HG02571 (cell line): ENCODE results near the gene PRMT9.
A peak's percentile ranks its signal among the peaks of the same experiment; 100 is the strongest.

Experiments used
- ATAC-seq: cut with Tn5 transposase; IDR thresholded peaks from one replicate; pipeline ENCODE4 v1.9.1; 2021; ENCODE audit warnings: mild to moderate bottlenecking, moderate library complexity; ENCODE audit not compliant: unreplicated experiment

Gene PRMT9

DNA sequence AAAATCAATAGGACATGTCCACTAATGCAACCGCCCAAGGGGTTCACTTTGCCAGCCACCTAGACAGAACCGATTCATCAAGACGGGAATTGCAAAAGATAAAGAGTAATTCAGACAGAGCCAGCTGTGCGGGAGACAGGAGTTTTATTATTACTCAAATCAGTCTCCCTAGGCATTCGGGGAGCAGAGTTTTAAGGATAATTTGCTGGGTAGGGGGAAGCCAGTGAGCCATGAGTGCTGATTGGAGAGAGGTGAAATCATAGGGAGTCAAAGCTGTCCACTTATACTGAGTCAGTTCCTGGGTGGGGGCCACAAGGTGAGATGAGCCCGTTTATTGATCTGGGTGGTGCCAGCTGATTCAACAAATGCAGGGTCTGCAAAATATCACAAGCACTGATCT lies 58.2 kb downstream of the PRMT9 start:
- ATAC-seq = no peak

DNA sequence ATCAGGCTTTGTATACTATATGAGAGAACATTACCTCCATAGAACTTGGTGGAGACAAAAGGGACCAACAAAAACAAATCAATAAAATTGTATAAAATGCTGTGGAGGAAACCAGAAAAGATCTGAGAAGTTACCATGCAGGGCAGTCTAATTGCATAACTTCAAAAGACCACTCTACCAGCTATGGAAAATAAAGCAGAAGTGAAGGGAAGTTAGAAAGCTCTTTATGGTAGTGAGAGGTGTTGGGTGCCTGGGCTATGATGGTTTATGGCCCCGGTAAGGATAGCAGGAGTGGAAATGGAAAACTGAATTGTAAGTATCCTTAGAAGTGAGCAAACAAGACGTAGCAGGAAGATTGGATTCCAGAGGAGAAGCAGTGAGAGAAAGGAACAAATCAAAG lies 63.6 kb downstream of the PRMT9 start:
- ATAC-seq = no peak

DNA sequence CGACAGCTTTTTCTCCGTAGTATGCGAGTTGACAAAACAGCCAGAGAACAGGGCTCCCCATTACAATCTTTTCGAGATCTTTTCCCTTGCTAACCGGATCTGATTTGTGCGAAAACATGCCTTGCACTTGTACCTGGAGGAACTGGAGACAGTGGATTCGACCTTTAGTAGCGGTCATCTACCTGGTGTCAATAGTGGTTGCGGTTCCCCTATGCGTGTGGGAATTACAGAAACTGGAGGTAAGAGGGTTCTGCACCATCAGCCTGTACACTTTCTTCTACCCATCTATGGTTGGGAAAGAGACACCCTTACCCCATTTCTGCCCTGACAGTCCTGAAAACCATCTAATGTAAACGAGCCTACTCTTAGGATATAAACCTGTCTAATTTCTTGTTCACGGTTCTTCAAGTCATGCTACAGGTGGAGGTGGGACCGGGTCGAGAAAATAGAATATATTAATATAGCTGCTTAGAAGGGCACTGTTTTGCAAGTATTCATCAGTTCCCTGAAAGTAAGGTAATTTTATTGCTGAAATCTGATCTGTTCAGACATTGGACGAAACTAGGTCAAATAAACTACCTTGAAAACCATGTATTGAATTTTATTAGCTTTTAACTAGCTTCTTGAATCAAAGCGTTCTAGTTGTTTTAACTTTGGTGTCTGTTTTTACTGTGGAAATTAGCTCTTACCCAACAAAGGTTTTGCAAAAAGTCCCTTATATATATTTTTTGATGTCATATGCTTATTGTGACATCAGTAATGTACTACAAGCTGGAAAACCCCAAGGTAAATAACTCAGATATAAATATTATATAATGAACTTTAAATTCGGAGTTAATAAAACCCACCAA lies 65.9 kb downstream of the PRMT9 start:
- ATAC-seq = peak; percentile 10

DNA sequence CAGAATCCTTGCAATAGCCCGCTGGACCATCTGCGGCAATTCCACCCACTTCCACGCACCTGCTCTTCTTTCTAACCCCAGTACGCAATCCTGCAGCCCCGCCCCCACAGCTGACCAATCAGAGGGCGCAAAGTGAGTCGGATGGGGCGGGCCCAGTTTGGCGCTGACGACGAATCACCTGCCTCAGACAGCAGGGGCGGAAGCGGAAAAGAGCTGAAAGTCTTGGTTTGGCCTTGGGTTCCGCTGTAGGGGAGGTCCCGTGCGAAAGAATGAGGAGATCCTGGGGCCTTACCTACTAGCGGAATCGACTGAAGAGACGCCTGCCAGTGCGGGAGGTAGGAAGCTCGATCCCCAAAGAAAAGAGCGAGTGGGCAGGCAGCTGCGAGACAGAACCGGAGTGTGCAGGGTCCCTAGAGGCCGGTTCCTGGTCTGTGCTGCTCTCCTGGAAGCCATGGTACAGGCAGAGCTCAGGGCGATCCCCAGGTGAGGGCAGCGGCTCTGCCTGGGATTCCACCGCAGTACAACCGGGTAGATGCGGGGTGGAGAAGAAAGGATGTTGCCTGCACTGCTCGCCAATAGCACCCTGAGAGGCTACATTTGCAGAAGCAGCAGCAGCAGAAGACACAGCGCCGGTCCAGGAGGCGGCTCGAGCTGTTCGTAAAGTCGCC lies 66.7 kb downstream of the PRMT9 start, which contains the start of gene TMEM184C:
TMEM184C (plus strand) TSS at position 225 of the 668 bp plus-strand sequence. CDS start 560 bp downstream, outside the sequence.
- ATAC-seq = peak; percentile 100

DNA sequence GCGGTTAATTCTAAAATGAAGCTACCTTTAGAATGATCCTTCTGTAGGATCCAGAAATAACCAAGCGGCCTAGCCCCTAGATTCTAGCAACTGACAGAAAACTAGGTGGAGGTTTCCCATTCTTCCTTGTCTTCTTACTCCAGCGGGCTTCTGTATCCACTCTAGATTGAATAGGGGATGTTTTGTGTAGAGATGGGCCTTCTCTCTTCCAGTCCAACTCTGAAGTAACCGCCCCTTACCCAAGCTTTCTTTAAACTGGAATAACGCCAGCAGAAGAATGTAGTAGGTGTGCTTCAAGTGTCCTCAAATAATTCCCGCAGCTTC lies 67.2 kb downstream of the PRMT9 start:
- peak; percentile 5 for ATAC-seq

DNA sequence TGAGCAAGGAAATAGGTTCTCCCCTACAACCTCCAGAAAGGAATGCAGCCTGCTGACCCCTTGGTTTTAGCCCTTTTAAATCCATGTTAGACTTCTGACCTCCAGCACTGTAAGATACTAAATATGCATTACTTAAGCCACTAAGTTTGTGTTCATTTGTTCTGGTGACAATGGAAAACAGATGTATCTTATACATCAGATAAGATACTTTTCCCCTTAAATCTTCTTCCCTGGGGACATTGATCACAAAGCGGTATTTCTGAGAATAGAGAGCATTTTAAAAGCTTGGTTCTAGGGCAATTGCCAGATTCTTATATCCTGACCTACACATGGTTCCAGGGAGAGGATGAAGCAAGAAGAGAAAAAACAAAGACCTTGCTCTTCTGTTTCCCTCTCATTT lies 73.3 kb downstream of the PRMT9 start:
- no peak for ATAC-seq

DNA sequence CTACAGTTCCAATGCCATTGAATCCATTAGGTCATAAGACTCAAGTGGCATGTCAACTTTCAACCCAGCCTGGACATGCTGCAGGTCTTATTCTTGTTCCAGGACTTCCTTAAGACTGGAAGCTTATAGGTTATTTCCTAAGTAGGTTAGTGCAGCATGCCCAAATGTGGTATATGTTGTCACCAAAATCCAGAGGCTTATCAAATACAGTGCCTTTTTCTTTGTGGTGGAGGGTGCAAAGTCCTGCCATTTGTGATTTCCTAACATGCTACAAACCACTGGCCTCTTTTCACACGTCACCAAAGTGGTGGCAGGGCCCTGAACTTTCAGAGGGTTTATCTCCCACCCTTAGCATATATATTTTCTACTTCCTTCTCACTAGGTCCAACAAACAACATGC lies 76.5 kb downstream of the PRMT9 start:
- no peak for ATAC-seq

DNA sequence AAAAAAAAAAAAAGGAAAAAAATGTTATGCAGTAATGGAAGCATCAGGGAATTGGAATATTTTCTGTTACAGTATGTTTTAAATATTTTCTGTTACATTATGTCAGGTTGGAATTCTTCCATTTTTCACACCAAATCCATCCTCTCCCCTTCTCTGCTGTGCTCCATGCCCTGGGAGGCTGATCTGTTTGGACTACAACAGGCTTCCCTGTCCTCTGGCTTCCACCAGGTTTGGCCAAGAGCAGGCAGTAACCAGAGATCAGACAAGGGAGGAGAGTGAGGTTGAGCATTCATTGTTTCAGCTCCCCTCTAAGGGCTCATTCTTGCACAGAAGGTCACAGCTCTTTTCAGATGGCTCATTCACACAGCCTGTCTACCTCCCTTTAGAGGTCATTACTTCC lies 78.5 kb downstream of the PRMT9 start:
- no peak for ATAC-seq

DNA sequence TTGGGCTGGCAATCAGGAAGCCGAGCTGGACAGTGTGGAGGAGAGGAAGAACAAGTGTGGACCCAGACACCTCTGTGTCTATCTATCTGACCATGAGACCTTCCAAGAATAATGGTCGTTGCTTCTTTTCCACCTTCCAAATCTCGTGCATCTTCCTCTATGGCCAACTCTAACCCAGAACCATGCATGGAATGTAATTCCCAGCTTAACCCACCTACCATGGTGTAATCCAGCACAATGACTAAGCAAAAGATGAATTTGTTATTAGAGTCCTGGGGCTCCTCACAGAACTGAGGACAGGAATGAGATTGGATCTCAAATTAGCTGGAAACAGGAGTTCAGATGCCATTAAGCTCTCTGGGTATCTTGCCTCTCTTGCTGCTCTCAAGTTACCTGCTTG lies 84.2 kb downstream of the PRMT9 start:
- no peak for ATAC-seq

DNA sequence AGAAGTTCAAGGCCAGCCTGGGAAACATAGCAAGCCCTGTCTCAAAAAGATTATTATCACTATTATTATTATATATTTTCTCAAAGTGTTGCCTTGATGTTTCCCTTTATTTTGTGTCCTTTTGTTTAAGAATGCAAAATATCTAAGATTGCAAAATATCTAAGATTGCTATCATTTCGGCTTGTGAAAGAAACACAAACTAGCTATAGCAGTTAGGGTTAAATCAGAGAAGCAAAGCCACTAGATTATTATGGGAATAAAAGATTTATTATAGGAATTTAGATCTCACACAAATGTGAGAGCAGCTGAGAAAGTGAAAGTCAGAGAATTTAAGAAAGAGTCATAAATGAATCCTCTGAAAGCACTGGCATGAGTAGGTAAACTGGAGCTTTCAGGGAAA lies 84.8 kb downstream of the PRMT9 start:
- no peak for ATAC-seq

DNA sequence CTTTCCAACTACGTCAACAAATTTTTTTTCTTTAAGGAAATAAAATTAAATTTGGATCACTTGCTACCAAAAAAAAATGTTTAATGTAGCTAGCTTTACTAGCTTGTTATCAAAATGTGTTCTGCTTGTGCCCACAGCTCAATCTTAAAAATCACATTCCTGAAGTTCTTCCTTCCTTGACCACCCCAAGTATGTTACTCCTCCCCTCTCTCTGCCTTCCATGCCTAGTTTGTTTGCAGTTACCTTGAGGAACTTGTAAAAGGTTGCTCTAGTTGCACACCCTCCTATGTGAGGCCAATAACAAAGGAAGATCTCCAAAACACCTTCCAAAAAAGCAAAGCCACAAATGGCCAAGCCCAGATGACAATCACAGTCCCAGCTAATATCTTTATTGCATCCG lies 86.4 kb downstream of the PRMT9 start:
- no peak for ATAC-seq

DNA sequence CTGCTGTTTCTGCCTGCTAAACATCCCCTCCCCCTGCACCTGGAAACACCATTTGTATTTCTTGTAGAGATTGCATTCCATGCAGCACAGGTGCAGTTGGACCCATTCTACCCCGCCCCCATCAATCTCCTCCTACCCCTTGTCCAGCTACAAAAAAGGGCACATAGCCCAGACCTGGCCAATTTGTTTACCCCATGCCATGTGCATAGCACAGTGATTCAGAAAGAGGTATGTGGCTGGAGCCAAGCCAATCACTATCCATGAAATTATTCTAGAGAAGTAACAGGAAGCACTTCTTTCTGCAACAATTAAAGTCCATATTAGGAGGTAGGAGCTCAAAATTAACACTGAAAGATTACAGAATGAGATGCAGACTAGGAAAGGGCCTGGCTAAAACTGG lies 87.0 kb downstream of the PRMT9 start:
- ATAC-seq = no peak

DNA sequence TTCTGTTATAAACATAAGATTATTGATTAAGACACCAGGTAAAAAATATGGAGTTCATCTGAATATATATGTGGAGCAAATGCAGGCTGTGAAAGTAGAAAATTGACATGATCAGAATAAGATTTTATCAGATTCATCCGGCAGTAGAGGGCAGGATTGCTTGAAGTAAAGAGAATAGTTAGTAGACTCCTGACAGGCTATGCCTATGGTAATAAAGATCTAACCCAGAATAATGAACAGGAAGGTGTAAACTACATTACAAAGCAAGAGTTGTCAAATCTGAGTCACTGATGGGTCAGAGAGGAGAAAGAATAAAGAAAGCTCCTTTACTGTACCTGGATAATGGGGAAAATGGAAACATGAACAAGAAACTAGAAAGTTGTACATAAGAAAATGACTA lies 87.6 kb downstream of the PRMT9 start:
- ATAC-seq = no peak

DNA sequence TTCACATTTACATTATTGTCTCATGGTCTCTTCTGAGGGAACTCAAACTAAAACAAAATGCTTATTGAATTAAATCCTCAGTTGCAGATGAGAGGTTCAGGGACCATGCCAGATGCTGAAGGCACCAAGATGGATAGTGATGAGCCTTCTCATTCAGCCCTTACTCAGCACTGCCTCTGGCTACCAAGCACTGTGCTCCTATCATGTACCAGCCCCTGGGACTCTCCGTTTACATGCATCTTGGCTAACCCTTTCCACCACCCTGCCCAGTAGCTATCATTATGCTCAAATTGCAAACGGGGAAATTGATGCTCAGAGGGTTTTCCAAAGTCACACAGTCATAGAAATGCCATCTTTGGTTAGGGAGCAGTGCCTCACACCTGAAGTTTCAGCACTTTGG lies 89.4 kb downstream of the PRMT9 start:
- ATAC-seq = no peak

DNA sequence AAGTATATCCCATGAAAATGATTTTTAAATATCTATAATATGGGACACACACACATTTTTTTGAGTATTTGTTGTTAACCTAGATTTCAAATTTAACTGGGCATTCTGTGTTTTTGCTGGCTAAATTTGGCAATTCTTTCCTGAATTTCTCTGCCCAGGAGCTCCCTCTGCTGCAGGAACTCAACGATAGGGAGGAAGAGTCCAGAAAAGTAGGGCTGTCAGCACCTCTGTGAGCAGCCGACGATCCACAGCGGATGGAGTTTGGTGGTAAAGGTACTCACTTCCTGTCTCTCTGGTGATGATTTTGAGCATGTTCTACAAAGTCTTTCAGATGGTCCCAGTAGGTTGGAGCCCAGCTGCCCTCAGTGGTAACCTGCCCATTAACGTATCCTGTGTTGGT lies 89.9 kb downstream of the PRMT9 start:
- ATAC-seq = no peak

DNA sequence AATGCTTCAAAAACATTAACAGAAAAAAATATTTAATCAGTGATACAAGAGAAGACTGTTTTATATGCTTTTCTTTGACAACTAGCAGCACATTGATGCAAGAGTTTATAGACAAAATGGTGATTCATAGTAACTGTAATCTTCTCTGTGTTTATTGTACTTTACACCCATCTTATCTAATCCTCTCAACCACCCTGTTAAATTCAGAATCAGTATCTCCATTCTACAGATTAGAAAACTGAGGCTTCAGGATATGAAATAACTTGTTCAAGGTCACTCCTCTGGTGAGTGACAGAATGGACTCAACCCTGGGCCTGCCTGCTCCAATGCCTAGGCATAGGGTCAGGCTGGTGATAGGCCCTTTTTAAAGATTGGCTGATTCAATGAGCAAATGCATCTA lies 92.9 kb downstream of the PRMT9 start:
- no peak for ATAC-seq

DNA sequence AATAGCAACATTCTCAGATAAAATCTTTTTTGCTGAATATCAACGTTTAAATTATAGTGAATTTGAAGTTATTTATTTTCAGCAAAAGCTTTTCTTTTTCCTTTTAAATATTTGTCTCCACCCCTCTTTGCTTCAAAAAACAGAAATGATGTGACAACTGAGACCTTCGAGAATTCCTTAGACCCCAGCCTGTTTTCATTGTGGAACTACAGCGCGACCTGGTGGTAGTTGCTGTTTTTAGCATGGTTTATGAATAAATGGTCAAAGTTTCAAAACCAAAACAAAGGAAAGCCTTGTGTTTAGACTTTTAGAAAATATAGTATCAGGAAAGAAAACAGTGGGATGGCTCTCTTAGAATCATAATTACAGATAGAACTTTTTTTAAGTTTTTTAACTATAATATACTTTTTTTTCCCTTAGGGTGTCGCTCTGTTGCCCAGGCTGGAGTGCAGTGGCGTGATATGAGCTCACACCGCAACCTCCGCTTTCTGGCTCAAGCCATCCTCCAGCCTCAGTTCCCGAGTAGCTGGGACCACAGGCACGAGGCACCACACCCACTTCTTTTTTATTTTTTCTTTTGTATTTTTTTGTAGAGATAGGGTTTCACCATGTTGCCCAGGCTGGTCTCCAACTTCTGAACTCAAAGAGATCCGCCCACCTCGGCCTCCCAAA lies 93.6 kb downstream of the PRMT9 start:
- no peak for ATAC-seq

DNA sequence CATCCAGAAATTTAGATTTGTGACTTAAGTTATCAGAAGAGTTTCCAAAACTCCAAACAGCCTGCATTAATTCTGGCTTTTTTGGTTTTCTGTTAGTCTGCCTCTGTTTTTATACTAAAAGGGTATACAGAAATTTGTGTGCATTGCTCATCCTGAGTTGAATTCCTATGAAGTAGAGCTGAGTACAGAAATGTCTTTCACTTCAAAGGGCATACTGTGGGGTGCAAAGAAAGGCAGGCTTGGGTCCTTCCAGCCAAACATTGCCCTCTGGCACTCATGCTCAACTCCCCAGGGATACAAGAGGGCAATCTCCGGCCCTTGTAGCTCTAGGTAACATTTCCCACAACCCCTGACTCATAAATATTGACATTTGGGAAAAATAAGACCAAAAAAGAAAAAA lies 94.4 kb downstream of the PRMT9 start:
- no peak for ATAC-seq
